HG03097 (cell line): ENCODE measurements around the gene EVC2.
"Not testable (repeated sequence)": the region's sequence is repeated elsewhere in the genome, so short reads cannot be mapped to it uniquely, and the experiment has no call there.

Source experiments
- ATAC-seq: cut with Tn5 transposase; IDR thresholded peaks from one replicate; pipeline ENCODE4 v1.9.1; 2021; ENCODE audit not compliant: unreplicated experiment, low FRiP score

EVC2 gene

DNA sequence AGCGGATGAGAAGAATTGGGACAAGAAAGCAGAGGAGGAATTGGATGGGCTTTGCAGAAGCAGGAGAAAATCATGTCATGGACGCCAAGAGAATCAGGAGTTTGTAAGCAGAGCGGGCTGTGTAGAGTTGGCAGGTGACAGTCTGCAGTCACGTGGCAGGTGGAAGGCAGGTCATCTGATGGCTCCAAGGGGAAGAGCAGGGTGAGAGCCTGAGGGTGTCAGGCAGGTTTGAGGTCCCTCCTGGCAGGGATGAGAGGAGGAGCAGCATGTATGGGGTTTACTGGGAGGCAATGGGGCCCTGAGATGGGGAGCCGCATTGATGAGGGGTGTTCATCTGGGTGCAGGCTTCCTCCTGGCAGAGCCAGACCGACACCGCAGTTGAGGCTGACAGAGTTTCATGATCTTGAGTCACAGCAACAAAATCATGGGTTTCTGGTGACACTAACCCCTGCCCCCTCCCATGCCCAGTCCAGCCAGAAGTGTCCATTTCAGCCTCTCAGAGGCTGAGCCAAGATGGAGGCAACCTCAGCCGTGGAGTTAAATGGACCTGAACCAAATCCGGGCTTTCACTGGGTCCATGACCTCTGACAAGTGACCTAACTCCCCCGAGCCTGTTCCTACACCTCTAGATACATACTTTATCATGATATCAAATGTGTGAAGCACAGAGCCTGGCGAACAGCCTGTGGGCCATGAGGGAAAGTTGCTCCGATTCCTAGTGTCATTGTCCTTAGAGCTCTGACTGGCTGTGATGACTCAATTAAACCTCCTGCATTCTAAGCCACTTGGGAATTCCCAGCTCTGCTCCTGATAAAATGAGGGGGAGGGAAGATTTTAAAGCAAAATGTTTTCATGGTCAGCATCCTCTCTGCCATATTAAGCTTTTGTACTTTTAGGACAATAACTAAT is 38.7 kb upstream of the EVC2 start:
- no peak for ATAC-seq

DNA sequence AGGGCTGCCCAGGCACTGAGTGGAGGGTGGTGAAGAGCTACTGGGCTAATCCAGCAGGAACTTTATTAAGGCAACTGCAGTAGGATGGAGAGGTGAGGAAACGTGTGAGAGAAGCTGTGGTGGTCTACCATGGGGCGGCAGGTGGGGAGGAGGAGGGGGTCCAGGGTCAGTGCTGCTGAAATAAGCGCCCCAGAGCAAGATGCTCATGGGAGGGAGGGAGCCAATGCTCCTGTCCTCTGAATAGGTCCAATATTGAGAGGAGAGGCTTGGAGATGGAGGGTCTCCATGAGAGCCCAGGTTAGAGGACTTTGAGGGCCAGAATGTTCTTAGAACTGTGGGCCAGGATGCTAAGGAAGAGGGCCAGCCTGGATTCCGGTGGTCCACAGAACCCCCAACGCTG is 37.9 kb upstream of the EVC2 start:
- ATAC-seq, result no peak

DNA sequence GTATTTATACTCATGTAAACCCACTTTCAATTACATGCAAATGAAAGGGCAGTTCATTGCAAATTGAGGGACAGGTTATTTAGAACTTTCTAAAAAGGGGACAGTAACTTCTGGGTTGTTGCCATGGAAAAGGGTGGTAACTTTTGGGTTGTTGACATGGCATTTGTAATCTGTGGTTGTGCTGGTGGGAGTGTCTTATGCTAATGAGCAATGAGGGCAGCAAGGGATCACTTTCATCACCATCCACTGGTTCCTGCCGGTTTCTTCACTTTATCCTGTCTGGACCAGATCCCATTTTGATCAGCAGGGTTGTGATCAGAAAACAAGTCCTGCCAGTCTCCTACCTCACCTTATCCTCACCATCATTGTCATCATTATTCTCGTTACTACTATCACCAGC is 34.6 kb upstream of the EVC2 start:
- ATAC-seq, result no peak

DNA sequence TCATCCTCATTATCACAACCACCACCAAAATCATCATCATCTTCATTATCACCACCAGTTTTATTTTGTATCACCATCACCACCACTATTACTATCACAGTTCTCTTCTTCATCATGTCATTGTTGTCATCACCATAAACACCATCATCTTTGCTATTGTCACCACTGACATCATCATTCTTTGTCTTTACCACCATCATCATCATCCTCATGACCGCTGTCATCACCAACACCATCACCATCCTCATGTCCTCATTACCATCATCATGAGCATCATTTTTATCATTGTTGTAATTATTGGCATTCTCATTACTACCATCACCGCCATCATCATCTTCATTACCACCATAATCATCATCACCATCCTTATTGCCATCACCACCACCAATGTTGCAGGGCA is 34.0 kb upstream of the EVC2 start:
- ATAC-seq, result no peak

DNA sequence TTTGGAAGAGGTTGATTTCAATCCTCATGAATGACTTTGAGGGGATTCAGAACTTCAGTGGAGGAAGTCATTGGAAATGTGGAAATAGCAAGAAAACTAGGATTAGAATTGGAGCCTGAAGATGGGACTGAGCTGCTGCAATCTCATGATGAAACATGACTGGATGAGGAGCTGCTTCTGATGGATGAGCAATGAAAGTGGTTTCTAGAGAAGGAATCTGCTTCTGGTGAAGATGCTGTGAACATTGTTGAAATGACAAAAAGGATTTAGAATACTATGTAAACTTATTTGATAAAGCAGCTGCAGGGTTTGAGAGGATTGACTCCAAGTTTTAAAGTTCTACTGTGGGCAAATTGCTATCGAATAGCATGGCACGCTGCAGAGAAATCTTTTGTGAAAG is 29.7 kb upstream of the EVC2 start:
- no peak for ATAC-seq

DNA sequence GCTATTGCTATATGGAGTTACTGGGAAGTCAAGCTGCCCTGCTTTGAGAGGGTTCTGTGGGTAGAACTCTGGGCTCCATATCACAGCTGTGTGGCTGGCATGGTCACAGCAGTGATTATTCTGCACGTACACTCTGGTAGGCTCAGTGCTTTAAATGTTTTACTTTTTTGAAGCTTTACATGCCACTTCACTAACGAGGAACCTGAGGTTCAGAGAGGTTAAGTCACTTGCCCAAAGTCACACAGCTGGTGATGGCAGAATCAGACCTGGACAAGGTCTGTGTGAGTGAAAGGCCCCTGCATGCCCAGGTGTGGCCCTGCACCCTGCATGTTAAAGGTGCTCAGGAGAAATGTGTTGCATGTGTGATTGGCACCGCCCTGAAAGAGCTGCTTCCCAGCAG is 27.1 kb upstream of the EVC2 start:
- no peak for ATAC-seq

DNA sequence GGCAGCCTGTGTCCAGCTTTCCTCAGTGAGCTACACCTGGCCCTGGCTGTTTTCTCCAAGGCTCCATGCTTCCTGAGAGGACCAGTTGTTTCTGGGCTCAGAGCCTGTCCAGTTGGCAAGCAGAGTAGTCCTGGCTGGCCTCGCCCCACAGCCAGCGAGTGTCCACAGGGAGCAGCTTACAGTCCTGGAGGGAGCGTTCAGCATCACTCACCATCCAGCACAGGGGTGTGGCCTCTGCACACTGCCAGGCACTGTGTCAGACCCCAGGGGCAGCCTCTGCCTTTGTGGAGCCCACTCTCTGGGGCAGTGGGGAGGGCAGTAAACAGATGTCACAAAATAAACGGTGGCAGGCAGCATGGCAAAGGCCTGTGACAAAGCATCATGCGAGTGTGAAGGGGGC is 26.5 kb upstream of the EVC2 start:
- no peak for ATAC-seq

DNA sequence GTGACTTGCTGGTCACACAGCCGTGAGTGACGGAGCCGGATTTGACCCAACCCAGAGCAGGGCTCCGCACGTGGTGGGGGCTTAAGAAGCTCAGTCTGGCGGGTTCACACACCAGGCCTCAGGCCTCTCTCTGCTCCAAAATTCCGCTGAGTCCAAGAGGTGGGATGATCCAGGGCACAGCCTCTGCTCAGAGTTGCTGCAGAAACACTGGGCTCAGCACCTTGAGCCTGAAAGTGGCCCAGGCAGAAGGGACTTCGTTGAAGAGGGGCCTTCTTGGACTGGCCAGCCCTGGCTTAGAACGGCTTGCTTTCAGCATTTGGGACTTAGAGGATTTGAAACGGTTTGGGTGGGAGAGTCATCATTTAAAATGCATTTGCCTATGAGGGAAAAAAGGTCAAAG is 23.8 kb upstream of the EVC2 start:
- ATAC-seq, result no peak

DNA sequence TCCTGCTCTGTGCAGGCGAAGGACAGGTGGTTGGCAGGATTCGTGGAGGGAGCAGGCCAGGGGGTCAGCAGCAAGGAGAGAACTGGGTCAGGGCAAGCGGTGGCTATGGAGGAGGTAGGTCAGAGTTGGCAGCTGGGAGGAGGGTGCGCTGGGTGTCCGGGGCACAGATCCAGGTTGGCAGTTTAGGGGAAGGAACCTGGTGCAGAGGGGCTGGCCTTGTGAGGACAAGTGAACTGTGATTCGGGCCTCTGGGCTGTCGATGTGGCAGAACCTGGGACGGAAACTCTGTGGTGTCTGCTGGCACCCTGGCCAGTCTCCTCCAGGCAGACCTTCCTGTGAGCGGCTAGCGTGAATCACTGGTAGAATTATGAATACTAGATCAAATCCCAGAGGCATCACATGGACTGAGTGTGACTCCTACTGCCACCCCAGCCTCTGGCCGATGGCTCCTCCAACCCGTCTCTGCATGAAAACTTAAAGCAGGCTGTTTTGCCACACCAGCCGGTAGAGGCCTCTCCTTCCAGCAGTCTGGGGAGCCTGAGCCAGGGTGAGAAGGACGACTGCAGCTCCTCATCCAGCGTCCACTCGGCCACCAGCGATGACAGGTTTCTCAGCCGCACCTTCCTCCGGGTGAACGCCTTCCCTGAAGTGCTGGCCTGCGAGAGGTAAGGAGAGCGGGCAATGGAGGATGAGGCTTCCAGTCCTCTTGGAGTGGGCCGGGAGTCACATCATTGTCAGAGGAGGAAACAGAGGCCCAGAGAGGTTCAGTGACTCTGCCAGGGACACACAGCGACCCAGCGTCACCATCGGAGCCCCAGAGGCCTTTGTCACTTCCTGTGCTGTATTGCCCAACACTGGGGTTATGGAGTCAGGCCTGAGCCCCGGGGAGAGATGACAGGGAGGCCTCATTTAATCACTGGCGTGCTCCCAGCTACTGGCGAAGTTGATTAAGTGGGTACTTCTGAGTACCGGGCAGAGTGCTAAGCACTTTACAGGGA is 22.9 kb upstream of the EVC2 start:
- no peak for ATAC-seq

DNA sequence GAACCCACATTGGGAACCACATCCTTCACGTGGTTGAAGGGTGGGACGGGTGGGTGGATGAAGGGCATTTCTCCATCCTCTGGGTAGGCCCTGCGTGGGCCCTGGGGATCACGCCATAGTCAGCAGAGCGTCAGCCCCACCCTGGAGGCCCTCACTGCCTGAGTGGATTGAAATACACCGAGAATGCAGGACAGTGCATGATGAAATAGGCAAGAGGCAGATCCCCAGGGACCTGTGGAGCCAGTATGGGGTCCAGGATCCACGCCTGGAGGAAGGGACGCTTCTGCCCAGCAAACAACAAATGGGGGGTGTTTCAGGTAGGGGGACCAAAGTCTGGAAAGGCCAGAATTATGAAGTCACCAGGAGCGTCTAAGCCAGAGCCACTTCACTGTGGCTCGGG is 22.1 kb upstream of the EVC2 start:
- ATAC-seq, result no peak

DNA sequence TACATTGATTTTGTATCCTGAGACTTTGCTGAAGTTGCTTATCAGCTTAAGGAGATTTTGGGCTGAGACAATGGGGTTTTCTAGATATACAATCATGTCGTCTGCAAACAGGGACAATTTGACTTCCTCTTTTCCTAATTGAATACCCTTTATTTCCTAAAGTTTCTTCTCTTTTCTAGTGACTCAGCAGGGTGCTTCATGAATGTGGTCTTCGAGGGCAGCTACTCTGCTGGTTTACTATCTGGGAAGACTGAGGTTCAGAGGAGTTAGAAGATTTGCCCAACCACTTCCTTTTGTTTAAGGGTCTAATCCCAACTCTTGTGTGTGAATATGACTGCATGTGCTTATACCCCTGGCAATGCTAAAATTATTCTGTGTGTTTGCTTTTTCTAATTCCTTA is 20.1 kb upstream of the EVC2 start:
- ATAC-seq, result not testable (repeated sequence)

DNA sequence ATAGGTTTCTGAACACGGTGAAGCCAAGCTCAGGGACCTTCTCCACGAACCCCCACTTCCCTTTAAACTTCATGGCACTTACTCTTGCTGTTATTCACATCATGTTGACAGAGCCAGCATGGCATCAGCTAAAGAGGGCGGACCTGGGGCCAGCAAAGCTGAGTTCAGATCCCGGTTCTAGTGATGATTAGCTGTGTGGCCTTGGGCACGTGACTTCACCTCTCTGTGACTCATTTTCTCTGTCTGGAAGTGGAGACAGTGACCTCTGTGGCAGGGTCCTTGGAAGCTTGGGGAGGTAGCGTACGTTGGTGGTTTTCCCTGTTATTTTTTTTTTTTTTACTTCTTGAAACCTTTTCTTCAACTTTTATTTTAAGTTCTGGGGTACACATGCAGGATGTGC is 16.0 kb upstream of the EVC2 start:
- no peak for ATAC-seq

DNA sequence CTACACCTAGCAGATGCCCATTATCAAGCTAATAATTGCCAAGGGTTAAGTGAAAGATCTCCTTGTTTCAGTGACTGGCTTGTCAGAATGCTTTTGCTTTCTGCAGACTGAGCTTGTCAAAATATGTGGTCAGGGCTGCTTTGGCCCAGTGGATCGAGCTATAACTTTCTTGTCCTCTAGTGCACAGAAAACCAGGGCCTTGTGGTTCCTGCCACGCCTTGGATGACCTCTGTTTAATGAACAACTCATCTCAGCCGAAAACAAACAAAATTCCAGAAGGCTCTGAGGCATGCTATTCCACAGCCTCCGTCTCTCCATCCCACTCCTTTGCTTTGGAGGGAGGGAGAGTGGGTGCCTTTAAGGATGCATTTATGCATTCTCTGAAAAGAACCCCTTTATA is 14.0 kb upstream of the EVC2 start:
- no peak for ATAC-seq

DNA sequence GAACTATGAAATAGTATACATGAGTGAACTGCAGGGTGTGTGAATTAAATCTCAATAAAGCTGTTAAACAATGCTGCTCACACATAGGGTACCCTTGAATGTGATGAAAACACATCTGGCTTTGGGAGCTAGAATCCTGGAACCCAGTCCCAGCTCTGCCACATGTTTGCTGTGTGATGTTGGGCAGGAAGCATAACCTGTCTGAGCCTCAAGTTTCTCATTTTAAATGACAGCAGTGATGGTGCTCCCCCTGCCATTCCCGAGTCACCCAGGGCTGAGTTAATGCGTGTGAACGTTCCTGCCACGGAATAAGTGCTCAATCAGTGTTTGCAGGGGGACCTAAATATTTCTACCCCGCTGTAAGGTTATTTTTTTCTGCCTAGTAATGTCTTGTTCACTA is 13.6 kb upstream of the EVC2 start:
- no peak for ATAC-seq

DNA sequence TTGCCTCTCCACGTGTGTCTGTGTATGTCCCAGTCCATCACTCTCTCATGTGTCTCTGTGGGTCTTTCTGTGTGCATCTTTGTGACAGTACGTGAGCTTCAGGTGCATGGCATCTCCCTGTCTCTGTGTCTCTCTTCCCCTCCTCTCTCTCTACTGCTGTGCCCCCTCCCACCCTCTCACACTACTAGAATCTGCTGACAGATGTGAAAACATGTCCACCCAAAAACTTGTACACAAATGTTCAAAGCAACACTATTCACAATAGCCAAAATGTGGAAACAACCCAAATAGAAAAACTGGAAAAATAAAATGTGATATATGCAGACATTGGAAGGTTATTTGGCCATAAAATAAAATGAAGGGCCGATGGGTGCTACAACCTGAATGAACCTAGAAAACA is 12.6 kb upstream of the EVC2 start:
- ATAC-seq, result no peak

DNA sequence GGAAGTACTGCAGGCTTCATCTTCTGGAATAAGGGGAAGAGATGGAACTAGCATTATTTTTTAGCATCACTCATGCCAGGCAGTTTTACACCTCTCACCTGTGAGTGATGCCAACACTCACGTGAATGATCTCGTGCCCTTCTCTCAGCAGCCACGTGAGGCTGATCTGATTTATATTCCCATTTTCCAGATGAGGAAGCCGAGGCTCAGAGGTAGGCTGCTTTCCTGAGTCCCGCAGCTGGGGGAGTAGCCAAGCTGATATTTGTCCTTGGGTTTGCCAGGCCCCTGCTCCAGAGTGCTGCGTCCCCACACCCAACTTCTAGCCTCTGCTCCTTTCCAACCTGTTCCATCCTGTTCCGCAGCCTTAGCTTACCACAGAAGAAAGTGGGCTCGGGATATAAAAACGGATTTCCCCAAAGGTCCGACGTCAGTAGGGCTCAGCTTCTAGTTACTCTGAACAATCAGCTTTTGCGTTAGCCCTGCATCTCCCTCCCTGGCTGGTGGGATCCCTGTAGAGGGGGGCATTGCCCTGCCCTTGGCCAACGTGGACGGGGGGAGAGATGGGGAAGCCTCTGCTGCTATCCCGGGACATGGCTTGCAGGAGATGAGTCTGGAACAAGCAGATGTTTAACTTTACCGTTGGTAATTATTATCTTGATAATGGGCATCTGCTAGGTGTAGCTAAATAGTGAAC is 11.9 kb upstream of the EVC2 start:
- no peak for ATAC-seq

DNA sequence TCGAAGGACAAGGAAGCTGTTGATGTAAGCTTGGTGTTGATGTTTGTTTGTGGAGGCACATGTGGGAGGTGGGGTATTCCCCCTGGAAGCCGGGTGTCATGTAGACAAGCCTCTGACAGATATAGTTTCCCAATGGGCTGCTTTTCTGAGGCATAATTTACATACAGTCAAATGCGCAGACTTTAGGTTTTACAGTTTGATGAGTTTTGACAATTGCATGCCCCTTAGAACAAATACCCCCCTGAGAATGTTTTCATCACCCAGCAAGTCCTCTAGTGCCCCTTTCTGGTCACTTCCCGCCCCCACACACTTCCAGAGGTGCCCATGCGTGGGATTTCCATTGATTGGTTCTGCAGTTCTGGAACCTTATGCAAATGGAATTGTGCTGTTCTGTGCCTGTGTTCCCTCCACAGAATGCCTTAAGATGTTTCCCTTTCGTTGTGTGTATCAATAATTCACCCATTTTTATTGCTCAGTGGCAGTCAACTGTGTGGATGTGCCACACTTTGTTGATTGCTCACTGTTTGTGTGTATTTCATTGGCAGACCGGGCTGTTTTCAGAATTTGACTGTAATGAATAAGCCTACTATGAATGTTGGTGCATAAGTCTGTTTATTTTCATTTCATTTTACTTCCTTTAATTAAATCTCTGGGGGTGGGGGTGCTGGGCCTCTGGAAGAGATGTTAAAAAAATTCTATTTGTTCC is 11.1 kb upstream of the EVC2 start:
- ATAC-seq, result no peak

DNA sequence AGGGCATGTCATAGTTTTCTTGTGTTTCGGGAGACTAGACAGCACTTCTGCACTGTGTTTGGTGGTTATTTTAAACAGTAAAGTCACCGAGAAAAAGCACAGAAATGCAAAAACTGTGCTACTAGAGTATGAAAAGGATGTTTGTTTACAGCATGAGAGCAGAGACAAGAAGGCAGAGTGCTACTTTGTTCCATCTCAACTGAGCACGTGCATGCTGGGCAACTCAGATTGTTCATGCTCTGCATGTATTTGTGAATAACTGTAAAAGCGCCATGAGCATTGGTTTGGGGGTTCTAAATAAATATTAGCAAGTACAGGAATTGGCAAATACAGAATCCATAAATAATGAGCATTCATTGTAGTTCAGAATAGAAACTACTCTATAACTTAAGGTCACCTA is 10.1 kb upstream of the EVC2 start:
- no peak for ATAC-seq

DNA sequence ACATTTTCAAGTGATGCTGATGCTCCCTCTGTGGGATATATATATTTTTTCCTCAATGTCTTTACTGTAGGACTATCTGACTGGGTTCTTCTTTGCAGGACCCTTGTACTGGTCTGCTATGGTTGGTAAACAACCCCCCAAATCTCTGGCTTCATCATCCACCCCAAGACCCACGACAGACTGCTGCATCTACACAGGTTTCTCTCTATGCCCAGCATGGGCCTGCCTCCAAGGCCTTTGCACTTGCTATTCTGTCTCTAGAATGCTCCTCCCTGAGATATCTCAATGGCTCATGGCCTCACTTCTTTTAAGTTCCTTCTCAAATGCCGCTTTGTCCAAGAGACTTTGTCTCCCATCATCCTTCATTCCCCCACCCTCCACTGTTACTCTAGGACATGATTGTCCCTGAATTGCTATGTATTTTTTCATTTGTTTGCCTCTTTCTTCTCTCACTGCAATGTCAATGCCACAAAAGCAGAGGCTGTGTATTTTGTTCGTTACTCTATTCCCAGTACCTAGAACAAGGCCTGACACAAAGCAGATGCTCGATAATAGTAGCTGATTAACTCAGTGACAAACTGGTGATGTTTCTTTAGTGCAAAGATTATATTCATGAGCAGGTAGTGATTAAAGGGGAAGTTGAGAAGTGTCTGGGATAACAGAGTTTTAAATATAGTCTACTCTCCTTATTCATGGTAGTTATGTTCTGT is 9.2 kb upstream of the EVC2 start:
- no peak for ATAC-seq

DNA sequence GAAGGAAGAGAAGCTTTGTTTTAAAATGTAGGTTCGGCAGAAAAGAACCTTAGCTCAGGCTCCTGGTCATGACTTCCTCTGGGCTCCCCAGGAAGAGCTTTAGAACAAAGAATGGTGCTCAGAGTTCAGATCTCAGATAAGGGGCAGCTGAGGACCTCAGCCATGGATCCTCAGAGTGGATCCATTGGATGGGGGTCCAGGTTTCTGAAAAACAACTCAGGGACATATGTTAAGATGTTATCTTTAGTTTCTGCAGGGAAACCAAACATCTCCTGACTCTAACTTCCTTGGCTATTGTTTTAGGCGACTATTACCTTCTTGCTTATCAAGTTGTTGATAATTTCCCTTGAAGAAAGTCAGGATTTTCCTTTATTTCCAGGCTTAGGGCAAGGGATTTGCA is 8.0 kb upstream of the EVC2 start:
- no peak for ATAC-seq
